HG03354 (cell line): ENCODE measurements around the gene ADGRE3.
"Not testable (repeated sequence)": the region's sequence is repeated elsewhere in the genome, so short reads cannot be mapped to it uniquely, and the experiment has no call there.

Experiments
- ATAC-seq: cut with Tn5 transposase; IDR thresholded peaks from one replicate; pipeline ENCODE4 v1.9.1; 2021; ENCODE audit warnings: mild to moderate bottlenecking; ENCODE audit not compliant: unreplicated experiment, poor library complexity, severe bottlenecking

The ADGRE3 gene

DNA sequence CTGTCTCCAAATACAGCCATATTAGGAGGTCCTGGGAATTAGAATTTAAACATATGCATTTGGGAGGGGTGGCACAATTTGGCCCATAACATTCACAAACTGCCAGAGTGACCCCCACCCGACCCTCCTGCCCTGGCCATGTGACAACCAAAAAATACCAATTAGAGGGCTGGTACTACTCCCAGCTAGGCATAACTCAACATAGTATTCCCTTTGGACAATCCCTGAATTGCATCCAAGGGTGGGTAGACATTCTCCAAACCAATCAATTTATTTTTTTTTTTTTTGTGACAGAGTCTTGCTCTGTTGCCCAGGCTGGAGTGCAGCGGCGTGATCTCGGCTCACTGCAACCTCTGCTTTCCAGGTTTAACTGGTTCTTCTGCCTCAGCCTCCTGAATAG lies 62.0 kb downstream of the ADGRE3 start:
- ATAC-seq, result no peak

DNA sequence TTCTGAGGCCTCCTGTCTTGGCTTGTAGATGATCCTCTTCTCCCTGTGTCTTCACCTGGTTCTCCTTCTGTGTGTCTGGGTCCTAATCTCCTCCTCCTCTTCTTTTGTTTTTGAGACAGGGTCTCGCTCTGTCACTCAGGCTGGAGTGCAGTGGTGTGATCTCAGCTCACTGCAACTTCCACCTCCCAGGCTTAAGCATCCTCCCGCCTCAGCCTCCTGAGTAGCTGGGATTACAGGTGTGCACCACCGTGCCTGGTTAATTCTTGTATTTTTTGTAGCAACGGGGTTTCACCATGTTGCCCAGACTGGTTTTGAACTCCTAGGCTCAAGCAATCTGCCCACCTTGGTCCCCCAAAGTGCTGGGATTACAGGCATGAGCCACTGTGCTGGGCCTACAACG lies 62.4 kb downstream of the ADGRE3 start:
- not testable (repeated sequence) for ATAC-seq

GRCh38 chr19:14611051-14611450 lies 63.6 kb downstream of the ADGRE3 start:
- ATAC-seq, result no peak

GRCh38 chr19:14606627-14607026 lies 68.0 kb downstream of the ADGRE3 start:
- ATAC-seq, result no peak

GRCh38 chr19:14603990-14604387 lies 70.7 kb downstream of the ADGRE3 start:
- ATAC-seq, result peak; percentile 83

DNA sequence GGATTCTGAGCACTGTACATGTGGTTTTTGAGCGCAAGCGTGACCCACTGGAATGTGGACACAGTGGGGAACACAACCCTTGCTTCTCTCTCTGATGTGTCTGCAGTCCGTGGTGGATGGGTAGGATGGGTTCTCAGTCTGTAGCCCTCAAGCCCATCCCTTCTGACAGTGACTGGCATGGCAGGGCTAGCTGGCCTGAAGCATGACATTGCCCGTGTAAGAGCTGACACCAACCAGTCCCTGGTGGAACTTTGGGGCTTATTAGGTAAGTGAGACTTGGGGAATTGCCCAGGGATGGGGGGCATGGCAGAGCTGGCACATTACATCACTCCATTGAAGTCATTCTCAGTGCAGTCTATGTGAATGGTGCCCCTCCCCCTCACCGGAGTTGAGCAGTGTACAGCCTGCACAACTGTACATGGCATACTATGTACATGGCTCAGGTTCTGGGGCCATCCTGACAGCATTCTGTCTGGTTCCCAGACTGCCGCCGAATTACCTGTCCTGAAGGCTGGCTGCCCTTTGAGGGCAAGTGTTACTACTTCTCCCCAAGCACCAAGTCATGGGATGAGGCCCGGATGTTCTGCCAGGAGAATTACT lies 75.0 kb downstream of the ADGRE3 start:
- ATAC-seq, result no peak

- no peak for ATAC-seq
These were observed 79.1 kb downstream of the ADGRE3 start for GRCh38 chr19:14595558-14595957.

GRCh38 chr19:14589433-14589832 lies 85.2 kb downstream of the ADGRE3 start:
- ATAC-seq, result not testable (repeated sequence)

DNA sequence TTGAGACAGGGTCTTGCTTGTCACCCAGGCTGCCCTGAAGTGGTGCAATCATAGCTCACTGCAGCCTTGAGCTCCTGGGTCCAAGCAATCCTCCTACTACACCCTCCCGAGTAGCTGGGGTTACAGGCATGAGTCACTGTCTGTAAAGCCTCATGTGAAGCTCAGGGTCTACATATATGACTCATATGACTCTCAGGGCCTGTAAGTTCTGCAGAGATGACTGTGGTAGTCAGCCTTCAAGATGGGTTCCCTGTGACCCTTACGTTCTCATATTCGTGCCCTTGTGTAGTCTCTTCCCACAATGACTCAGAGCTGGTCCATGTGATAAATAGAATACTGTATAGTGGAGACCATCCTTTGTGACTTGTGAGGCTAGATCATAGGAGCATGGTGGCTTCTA lies 89.5 kb downstream of the ADGRE3 start:
- peak; percentile 65 for ATAC-seq

GRCh38 chr19:14584372-14584771 lies 90.3 kb downstream of the ADGRE3 start:
- ATAC-seq, result not testable (repeated sequence)

GRCh38 chr19:14582894-14583340 lies 91.7 kb downstream of the ADGRE3 start, which contains the start of gene CLEC17A:
CLEC17A (plus strand) TSS chr19:14583084; CDS start chr19:14583161, 77 bp downstream.
- ATAC-seq, result peak; percentile 42

- no peak for ATAC-seq
These were observed 93.9 kb downstream of the ADGRE3 start for GRCh38 chr19:14580623-14581237.

GRCh38 chr19:14577885-14578427 lies 96.7 kb downstream of the ADGRE3 start:
- no peak for ATAC-seq

- no peak for ATAC-seq
These were observed 97.4 kb downstream of the ADGRE3 start for GRCh38 chr19:14577264-14577663.

DNA sequence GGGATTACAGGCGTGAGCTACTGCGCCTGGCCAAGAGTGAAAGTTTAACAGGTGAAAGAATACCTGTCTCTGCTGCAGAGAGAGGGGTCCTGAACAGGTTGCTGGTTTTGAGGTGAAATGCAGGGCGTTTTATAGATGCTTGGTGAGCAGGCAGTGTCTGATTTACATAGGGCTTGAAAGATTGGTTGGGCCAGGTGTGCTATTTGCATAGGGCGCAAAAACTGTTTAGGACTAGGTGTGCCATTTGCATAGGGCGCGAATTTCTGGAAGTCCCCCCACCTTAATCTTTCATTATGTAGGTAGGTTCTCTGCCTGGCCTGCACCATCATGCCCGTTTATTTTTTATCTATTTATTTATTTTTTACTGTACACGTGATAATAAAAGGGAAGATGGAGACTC lies 98.3 kb downstream of the ADGRE3 start:
- ATAC-seq, result no peak

GRCh38 chr19:14575428-14575980 lies 99.1 kb downstream of the ADGRE3 start:
- no peak for ATAC-seq

- ATAC-seq, result peak; percentile 85
These were observed 102.8 kb downstream of the ADGRE3 start, which contains the start of gene NDUFB7 for GRCh38 chr19:14571695-14572490. NDUFB7 (minus strand) TSS chr19:14572066; CDS start chr19:14572000, 66 bp downstream.

DNA sequence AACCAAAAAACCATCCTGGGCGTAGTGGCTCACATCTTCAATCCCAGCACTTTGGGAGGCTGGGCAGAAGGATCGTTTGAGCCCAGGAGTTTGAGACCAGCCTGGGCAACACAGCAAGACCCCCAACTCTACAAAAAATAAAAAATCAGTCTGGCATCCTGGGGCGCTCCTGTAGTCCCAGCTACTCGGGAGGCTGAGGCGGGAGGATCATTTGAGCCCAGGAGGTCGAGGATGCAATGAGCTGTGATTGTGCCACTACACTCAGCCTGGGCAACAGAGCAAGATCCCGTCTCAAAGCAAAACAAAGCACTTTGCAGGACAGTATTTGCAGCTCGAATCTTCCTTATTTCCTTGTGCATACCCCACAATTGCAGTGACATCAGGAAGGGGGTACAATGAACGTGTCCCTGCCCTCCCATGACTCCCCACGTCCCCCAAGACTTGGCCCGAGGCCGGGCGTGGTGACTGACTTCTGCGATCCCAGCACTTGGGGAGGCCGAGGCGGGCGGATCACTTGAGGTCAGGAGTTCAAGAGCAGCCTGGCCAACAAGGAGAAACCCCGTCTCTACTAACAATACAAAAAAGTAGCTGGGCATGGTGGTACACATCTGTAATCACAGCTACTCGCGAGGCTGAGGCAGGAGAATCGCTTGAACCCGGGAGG lies 103.6 kb downstream of the ADGRE3 start:
- ATAC-seq, result no peak
